ENCODE data around the gene ELOB.

Gene ELOB

GRCh38 chr16:2809149-2809760 is 32.2 kb upstream of the ELOB start:
- no peak for DNase-seq

- no peak for DNase-seq
Observed at GRCh38 chr16:2808181-2808580, 31.1 kb upstream of the ELOB start.

- DNase-seq: no peak
Observed at GRCh38 chr16:2806286-2806685, 29.2 kb upstream of the ELOB start.

GRCh38 chr16:2804728-2805127 is 27.6 kb upstream of the ELOB start:
- no peak for DNase-seq

- no peak for DNase-seq
Observed at GRCh38 chr16:2803545-2804195, 26.6 kb upstream of the ELOB start.

GRCh38 chr16:2799859-2800226 is 22.8 kb upstream of the ELOB start:
- DNase-seq: no peak

DNA sequence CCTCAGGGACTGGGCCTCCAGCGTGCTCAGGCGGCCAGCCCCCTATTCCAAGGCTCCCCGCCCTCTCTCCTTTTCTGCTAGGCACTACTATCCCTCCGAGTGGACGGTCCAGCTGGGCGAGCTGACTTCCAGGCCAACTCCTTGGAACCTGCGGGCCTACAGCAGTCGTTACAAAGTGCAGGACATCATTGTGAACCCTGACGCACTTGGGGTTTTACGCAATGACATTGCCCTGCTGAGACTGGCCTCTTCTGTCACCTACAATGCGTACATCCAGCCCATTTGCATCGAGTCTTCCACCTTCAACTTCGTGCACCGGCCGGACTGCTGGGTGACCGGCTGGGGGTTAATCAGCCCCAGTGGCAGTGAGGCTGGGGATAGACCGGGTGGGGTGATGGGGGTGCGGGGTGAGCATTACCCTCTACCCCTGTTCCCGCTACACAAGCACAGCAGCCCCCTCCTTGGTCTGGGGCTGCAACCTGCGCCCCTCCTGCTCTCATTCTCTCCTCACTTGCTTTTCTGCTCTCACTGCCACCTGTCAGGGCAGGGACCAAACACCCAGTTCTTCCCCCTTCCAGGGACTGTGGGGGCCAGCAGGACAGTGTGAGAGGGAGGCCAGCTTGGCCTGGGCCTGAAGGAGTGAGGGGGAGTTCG is 22.3 kb upstream of the ELOB start:
- no peak for DNase-seq

- DNase-seq: no peak
Observed at GRCh38 chr16:2798723-2799204, 21.7 kb upstream of the ELOB start.

GRCh38 chr16:2795395-2796143 is 18.5 kb upstream of the ELOB start:
- no peak for DNase-seq

DNA sequence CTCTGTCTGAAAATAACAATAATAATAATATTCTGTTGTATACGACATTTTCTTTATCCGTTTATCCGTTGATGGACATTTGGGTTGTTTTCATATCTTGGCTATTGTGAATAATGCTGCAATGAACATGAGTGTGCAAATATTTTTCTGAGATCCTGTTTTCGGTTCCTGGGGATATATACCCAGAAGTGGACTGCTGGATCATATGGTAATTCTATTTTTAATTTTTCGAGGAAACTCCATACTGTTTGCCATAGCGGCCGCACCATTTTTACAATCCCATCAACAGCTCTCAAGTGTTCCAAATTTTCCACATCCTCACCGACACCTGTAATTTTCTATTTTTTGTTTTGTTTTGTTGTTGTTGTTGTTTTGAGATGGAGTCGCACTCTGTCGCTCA is 15.9 kb upstream of the ELOB start:
- DNase-seq: no peak

DNA sequence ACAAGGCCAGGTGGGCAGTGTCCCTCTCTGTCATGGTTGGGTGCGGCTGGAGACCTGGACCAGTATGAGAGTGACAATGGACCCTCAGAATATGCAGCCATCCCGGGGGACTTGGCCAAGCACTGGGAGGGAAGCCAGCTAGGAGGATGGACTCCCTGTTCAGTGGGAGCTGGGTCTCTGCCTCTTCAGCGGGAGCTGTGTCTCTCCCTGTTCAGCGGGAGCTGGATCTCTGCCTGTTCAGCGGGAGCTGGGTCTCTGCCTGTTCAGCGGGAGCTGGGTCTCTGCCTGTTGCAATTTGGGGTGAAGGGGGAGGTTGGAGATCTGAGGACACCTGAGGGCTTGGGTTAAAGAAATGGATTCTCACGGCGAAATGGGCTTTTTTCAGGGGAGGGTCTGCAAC is 14.1 kb upstream of the ELOB start:
- DNase-seq: no peak

DNA sequence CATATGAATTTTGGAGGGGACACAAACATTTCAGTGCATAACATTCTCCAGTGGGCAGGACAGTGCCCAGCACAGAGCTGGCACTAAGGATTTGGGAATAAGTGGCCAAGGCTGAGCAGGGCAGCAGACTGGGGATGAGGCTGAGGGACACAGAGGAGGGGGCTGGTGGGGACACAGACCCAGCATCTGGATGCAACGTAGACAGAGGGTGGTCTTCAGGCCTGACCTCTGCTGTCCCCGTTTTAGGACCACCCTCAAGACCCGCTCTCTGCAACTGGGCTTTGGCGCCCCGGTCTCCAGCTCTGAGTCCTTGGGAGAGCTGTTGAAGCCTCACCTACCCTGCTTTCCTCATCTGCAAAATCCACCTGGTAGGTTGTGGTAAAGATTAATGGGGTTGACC is 13.6 kb upstream of the ELOB start:
- DNase-seq: no peak

GRCh38 chr16:2787961-2788360 is 10.9 kb upstream of the ELOB start:
- DNase-seq: no peak

- DNase-seq: no peak
Observed at GRCh38 chr16:2787406-2787805, 10.3 kb upstream of the ELOB start, which contains the start of gene PRSS33. Gene PRSS33, minus strand, starts transcription at chr16:2787560. Its CDS starts 1,013 bp downstream, at chr16:2786547.

DNA sequence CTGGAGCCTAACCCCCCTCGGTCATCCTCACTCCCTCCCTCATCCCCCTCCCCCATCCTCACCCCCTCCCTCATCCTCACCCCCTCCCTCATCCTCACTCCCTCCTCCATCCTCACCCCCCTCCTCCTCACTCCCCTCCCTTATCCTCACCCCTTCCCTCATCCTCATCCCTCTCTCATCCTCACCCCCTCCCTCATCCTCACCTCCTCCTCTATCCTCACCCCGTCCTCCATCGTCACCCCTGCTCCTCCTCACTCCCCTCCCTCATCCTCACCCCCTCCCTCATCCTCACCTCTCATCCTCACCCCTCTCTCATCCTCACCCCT is 9.7 kb upstream of the ELOB start:
- no peak for DNase-seq

- DNase-seq: no peak
Observed at GRCh38 chr16:2786061-2786825, 9.2 kb upstream of the ELOB start.

GRCh38 chr16:2785101-2785991 is 8.3 kb upstream of the ELOB start:
- DNase-seq: peak; percentile 29

- DNase-seq: no peak
Observed at GRCh38 chr16:2784358-2785100, 7.4 kb upstream of the ELOB start.

GRCh38 chr16:2783581-2784357 is 6.7 kb upstream of the ELOB start:
- no peak for DNase-seq

Data from activated gamma-delta T cell treated with Interleukin-2 at 50 U/mL for 16 hours (primary cell).